Lower lobe of right lung (tissue), 2 donors: ENCODE measurements around the gene DPH5. TPM values are rescaled to one million over a fixed set of nuclear protein-coding genes. Genes with fewer than 3 reads are reported as not detected.

ENCODE experiments used
- ATAC-seq, 2 donors: fragments of 200-7000 bp; cut with Tn5 transposase; one replicate each; pipeline ENCODE4 v1.9.1; 2020 to 2022; ENCODE audit warnings: mild to moderate bottlenecking in 2 of 2, moderate library complexity in 2 of 2
- DNase-seq: peaks from one replicate; pipeline ENCODE4 v3.0.0-alpha.2; 2020
- H3K27ac ChIP-seq: fragments of 200-600 bp; one replicate; pipeline ENCODE4 v1.8.0; 2022
- H3K27me3 ChIP-seq: fragments of 200-600 bp; one replicate; pipeline ENCODE4 v1.8.0; 2022; ENCODE audit warnings: low read depth
- H3K36me3 ChIP-seq: fragments of 200-600 bp; one replicate; pipeline ENCODE4 v1.8.0; 2022; ENCODE audit warnings: mild to moderate bottlenecking
- H3K4me1 ChIP-seq: fragments of 200-600 bp; one replicate; pipeline ENCODE4 v1.8.0; 2022
- H3K4me3 ChIP-seq: fragments of 200-600 bp; one replicate; pipeline ENCODE4 v1.8.0; 2022; ENCODE audit warnings: mild to moderate bottlenecking
- H3K9me3 ChIP-seq: fragments of 200-600 bp; one replicate; pipeline ENCODE4 v1.8.0; 2022
- intact Hi-C: fragments of 100-400 bp; cut with DNase I; formaldehyde crosslinking; loops from one replicate; pipeline ENCODE4 v1.11.0; 2022
- total RNA-seq: library from RNA; stranded (reverse); fragmentation: NEBNext Ultra II Directional; extraction: Animal tissue kit (Norgen Biotek cat#: 25700); gene quantifications from one replicate; pipeline ENCODE4 v1.2.1, GENCODE V29; 2021
- TF ChIP-seq, protein P1 (sequence below): fragments of 200-600 bp; IDR thresholded peaks from one replicate; pipeline ENCODE4 v1.8.0; 2022; ENCODE audit warnings: antibody characterized with exemption, mild to moderate bottlenecking
- donor health status: DM: no; HTN: yes; CAD: no; lungs with severe emphysema.

The DPH5 gene
- total RNA-seq, 1 donor from 2014 or later = 33.1 TPM

- Histone ChIP-seq H3K4me1 (peaks cover 33% of the 10 kb centered on the region), H3K4me3 (no peak overlapping the region), H3K27ac (peak overlapping the region; percentile 40), H3K36me3 (peaks cover 3% of the 10 kb centered on the region), H3K27me3 (no peaks in the 10 kb centered on the region), H3K9me3 (no peaks in the 10 kb centered on the region)
- DNase-seq = no peak
- peak; percentile 37 to 59 for ATAC-seq
- intact Hi-C loops = no loop called here
- TF ChIP-seq, protein P1, sequence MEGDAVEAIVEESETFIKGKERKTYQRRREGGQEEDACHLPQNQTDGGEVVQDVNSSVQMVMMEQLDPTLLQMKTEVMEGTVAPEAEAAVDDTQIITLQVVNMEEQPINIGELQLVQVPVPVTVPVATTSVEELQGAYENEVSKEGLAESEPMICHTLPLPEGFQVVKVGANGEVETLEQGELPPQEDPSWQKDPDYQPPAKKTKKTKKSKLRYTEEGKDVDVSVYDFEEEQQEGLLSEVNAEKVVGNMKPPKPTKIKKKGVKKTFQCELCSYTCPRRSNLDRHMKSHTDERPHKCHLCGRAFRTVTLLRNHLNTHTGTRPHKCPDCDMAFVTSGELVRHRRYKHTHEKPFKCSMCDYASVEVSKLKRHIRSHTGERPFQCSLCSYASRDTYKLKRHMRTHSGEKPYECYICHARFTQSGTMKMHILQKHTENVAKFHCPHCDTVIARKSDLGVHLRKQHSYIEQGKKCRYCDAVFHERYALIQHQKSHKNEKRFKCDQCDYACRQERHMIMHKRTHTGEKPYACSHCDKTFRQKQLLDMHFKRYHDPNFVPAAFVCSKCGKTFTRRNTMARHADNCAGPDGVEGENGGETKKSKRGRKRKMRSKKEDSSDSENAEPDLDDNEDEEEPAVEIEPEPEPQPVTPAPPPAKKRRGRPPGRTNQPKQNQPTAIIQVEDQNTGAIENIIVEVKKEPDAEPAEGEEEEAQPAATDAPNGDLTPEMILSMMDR = no peak
Observed at GRCh38 chr1:101002551-101002950, 23.0 kb downstream of the DPH5 start.

DNA sequence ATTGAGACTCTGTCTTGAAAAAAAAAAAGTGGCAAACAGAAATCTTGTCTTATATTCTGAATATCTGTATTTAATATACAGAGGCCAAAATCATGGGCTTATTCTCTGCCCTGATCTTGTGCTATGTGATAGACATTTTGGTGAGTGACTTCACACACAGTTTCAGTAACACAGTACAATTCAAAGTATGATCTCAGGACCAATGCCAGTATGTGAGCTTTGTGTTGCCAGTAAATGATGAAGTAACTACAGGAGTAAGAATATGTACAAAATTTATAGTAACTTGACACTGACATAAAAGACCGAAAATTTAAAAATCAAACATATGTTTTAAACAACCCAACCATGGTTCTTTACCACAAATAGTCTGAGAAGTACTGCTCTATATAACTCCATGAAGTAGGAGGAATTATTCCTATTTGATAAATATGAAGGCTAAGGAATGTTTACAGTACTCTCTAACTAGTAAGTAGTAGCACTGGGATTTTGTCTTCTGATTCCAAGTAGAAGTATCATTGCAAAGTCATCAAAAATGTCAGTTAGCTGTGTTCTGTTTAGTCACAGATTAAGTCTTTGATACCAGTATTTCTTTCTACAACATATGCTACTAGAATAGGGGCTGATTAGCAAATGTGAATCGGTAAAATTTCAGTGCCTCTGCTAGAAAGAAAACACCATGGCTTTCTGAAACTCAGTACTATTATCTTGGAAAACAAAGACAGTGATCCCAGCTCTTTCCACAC, 25.3 kb downstream of the DPH5 start:
- TF ChIP-seq, protein P1 = no peak
- DNase-seq (no peak), ATAC-seq (no peak)
- Histone ChIP-seq H3K36me3 (peaks cover 3% of the 10 kb centered on the region), H3K27ac (no peak overlapping the region), H3K4me1 (peaks cover 33% of the 10 kb centered on the region), H3K27me3 (no peaks in the 10 kb centered on the region), H3K9me3 (no peaks in the 10 kb centered on the region), H3K4me3 (no peak overlapping the region)
- intact Hi-C loops = no loop called here

- Histone ChIP-seq H3K4me3 (no peak overlapping the region), H3K4me1 (peaks cover 15% of the 10 kb centered on the region), H3K9me3 (no peaks in the 10 kb centered on the region), H3K27me3 (no peaks in the 10 kb centered on the region), H3K27ac (no peak overlapping the region), H3K36me3 (peaks cover 3% of the 10 kb centered on the region)
- no peak for ATAC-seq
- TF ChIP-seq, protein P1 = no peak
- intact Hi-C loops = no loop called here
- no peak for DNase-seq
Observed at GRCh38 chr1:100998426-100998825, 27.2 kb downstream of the DPH5 start.

- peak overlapping the region; percentile 14 for H3K27ac ChIP-seq
- H3K36me3 ChIP-seq = no peaks in the 10 kb centered on the region
- no peaks in the 10 kb centered on the region for H3K27me3 ChIP-seq
- intact Hi-C loops = no loop called here
- H3K4me3 ChIP-seq = no peak overlapping the region
- DNase-seq (no peak), ATAC-seq (no peak)
- TF ChIP-seq, protein P1 = no peak
- H3K9me3 ChIP-seq = no peaks in the 10 kb centered on the region
- H3K4me1 ChIP-seq = no peaks in the 10 kb centered on the region
Observed at GRCh38 chr1:100995198-100995988, 30.2 kb downstream of the DPH5 start.

DNA sequence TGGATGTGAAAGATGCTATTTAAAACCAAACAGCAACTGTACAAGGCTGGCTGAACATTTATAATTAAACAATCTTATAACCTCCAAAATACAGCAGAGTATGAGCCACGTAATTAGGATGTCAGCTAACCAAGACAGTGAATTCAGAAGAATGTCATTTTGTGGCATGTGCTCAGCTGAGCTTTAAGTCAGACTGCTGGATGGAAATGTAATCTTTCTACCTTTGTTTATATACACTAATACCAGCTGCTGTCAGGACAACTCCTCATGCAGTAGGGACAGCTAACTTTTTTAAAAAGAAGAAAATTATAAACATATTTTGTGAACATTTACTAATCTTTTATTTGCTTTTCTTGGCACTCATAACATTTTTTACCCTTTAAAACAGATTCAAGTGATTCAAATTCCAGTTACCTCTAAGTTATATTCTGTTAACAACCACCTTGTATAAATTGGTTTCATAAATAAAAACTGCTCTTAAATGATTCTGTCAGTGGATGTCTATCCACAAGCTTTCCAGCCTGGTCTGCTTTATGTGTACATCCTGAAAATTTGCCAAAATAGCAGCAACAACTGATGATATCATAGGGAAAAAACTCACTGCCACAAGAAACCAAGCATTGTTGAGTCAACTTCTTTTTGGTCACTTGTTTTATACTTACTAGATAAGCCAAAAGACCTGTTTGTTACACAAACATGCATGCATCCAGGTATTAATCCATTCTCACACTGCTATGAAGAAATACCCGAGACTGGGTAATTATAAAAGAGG, 36.1 kb downstream of the DPH5 start:
- Histone ChIP-seq H3K4me3 (no peak overlapping the region), H3K27me3 (no peaks in the 10 kb centered on the region), H3K27ac (no peak overlapping the region), H3K36me3 (no peaks in the 10 kb centered on the region), H3K9me3 (no peaks in the 10 kb centered on the region), H3K4me1 (no peaks in the 10 kb centered on the region)
- intact Hi-C loops = no loop called here
- ATAC-seq (peak in 1 of 2 donors; percentile 60), DNase-seq (no peak)
- TF ChIP-seq, protein P1 = no peak
